NCI-H146 (cell line): Measurements from ENCODE around the gene DGKG.

Experiments
- DNase-seq: peaks from one replicate; lab custom pipeline; 2025; lab: John Stamatoyannopoulos, UW

DGKG gene

GRCh38 chr3:186367631-186368030 is 5.6 kb upstream of the DGKG start:
- no peak for DNase-seq

- DNase-seq: no peak
These were observed 4.2 kb upstream of the DGKG start for GRCh38 chr3:186366206-186366605.

- no peak for DNase-seq
These were observed 3.4 kb upstream of the DGKG start for GRCh38 chr3:186365202-186365974.

GRCh38 chr3:186362988-186363387 is 954 bp upstream of the DGKG start:
- DNase-seq: no peak

GRCh38 chr3:186362537-186362842 is 456 bp upstream of the DGKG start:
- no peak for DNase-seq

- DNase-seq: peak; percentile 8
These were observed 730 bp downstream of the DGKG start for GRCh38 chr3:186361246-186361761.

- DNase-seq: peak; percentile 13
These were observed 1.3 kb downstream of the DGKG start for GRCh38 chr3:186360779-186361178.

GRCh38 chr3:186359078-186359477 is 3.0 kb downstream of the DGKG start:
- no peak for DNase-seq

- no peak for DNase-seq
These were observed 5.9 kb downstream of the DGKG start for GRCh38 chr3:186356152-186356551.

GRCh38 chr3:186354100-186354499 is 7.9 kb downstream of the DGKG start:
- no peak for DNase-seq

GRCh38 chr3:186352369-186352768 is 9.7 kb downstream of the DGKG start:
- DNase-seq: no peak

- DNase-seq: no peak
These were observed 19.8 kb downstream of the DGKG start for GRCh38 chr3:186342197-186342596.

GRCh38 chr3:186340204-186340603 is 21.8 kb downstream of the DGKG start:
- no peak for DNase-seq

GRCh38 chr3:186339180-186339918 is 22.7 kb downstream of the DGKG start:
- no peak for DNase-seq

- no peak for DNase-seq
These were observed 28.8 kb downstream of the DGKG start for GRCh38 chr3:186333256-186333655.

- no peak for DNase-seq
These were observed 31.1 kb downstream of the DGKG start for GRCh38 chr3:186330772-186331460.

- DNase-seq: no peak
These were observed 32.4 kb downstream of the DGKG start for GRCh38 chr3:186329589-186329988.

GRCh38 chr3:186327912-186328487 is 34.0 kb downstream of the DGKG start:
- no peak for DNase-seq

GRCh38 chr3:186322761-186323160 is 39.3 kb downstream of the DGKG start:
- no peak for DNase-seq

- no peak for DNase-seq
These were observed 40.3 kb downstream of the DGKG start for GRCh38 chr3:186321746-186322145.

- DNase-seq: no peak
These were observed 41.0 kb downstream of the DGKG start for GRCh38 chr3:186320862-186321568.

- DNase-seq: no peak
These were observed 42.1 kb downstream of the DGKG start for GRCh38 chr3:186319945-186320344.
